ENCODE results near the gene NR6A1.

The NR6A1 gene

DNA sequence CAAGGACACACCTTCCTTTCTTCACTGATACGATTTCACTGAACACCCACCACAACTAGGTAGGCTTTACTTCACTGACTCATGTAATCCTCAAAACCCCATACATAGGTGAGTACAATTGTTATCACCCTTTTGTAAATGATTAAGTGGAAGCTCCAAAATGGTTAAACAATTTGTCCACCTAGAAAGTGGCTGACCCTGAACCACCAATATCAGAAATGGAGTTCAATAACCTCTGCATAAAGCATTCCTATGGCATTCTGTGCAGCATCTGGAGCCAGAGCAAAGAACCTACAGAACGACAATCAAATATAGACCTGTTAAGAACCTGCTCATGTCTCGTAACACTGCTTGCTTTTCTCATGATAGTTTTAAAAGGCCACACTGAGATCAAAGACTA lies 213.2 kb downstream of the NR6A1 start:
- no peak for DNase-seq

DNA sequence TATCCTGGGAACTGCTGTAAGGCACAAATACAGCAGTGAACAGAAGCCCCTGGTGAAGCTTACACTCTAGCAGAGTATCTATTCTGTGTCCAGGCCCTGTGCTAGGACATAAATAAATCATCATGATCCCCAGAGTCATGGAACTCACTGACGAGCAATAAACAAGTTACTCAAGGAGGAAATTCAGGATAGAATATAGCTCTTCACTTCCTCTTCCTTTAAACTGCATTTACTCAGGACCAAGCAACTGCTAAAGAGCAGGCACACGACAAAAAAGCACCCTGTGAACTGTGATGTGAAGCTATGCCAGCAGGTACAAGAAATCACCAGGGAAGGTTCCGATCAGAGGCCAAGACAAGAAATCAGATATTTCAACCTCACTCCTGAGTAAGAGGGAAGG lies 216.1 kb downstream of the NR6A1 start:
- no peak for DNase-seq

DNA sequence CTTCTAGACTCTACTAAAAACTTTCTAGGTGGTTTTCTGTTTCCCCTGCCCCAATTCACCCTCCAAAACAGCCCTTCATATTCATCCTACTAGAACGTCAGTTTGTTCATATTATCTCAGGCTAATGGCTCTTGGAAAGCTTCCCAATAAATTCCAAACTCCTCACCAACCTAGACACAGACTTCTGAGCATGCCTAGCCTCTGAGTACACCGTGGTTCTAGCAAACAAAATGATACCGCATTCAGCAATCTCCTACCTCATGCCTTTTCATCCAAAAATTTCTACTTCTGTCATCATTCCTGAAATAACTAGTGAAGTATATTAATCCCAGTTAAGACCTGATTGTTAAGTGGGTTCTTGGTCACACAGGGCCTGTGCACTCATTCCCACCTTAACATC lies 217.4 kb downstream of the NR6A1 start:
- no peak for DNase-seq

DNA sequence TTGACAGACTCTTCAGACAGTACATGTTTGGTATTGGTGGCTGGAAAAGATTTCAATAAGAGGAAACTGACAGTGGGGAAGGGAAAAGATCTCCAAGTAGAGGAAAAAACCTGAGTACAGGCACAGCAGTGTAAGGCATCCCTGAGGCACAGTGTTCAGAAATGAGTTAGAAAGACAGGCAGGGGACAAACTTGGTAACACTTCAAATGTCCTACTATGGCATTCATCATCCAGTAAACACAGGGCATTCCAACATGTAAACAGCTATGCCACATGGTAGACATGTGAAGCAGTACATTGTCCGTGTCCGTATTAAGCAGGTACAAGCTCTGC lies 218.9 kb downstream of the NR6A1 start:
- no peak for DNase-seq

DNA sequence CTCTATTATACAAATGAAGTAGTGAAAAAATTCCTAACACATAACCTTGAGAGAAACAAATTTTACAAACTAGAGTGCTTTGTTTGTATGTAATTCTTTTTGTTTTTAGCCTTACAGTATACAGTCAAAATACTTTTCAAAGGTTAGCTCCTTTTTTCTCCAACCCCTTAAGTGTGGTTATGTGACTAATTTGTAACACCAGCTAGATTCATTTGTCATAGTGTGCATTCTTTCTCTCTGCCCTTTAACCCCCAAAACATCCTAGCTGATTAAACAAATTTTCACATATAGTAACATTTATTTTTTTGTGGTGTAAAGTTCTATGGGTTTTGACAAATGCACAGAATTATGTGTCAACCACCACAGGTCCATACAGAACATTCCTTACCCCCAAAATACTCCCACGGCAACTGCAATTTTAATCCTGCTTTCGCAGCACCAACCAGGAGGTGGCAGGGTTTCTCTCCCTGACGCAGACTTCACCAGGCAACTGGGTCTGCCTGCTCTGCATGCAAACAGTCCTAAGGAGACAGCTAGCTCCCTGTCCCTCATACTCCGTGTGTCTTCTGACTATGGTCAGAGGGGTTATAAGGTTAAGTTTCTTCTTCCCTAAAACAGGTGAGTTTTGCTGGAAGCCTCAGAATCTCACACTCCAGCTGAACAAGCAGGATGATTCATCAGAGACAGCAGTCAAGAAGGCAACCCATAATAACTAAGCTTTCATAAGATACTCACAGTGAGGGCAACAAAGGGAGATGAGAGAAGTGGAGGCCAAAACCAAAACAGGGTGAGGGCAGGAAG lies 219.4 kb downstream of the NR6A1 start:
- peak; percentile 26 for DNase-seq

DNA sequence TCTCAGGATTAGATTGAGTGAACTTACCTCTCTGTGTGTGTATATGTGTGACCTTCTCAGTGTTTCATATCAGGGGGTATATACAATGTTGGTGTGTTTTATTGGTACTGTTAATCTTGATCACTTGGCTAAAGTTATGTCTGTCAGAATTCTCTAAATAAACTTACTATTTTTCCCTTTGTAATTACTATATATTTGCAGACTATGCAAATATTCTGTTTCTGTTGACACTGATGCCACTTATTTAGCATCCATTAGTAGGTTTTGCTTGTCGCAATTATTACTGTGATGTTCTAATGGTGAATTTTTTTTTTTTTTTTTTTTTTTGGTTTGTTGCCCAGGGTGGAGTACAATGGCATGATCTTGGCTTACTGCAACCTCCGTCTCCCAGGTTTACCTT lies 221.0 kb downstream of the NR6A1 start:
- no peak for DNase-seq

DNA sequence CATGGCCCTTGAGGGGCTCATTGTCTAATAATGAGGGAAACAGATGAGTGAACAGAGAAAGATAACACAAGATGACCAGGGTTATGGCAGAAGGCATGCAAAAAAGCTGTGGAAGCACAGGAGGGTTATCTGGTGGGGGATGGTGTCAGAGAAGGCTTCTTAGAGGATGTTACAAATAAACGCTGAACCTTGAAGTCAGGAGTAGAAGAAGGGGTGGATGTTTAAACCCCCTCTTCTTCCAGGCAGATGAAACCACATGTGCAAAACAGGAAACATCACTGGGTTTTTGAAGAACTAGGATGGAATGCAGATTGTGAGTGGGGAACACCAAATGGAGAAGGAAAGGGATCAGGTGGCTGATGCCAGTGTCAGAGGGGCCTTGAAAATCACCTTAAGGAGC lies 222.1 kb downstream of the NR6A1 start:
- DNase-seq = no peak

DNA sequence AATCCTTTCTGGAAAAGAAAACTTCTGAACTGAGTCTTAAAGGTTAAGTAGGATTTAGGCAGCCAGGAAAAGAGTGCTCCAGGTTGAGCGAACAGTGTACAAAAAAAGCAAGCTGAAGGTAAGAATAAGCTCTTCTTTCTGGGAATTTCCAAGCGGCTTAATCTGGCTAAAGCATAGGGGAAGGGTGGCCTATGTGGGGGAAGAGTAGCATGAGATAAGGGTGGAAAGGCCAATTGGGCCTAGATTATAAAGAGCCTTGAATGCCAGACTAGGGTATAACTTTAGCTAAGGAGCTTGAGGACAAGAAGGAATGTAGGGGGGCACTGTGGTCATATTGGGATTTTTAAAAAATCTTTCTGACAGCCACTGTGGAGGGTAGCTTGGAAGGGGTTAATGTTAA lies 226.6 kb downstream of the NR6A1 start:
- no peak for DNase-seq

DNA sequence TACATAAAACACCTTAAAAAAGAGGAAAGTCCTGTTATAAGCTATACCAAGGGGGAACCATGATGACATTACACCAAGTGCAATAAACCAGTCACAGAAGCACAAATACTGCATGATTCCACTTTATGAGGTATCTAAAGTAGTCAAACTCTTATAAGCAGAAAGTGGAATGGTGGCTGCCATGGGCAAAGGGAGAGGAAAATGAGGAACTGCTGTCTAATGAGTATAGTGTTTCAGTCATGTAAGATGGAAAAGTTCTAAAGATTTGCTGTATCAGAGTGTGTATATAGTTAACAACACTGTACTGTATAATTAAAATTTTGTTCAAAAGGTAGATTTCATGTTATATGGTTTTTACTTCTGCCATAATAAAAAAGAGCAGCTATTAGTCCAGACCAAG lies 229.3 kb downstream of the NR6A1 start:
- no peak for DNase-seq

DNA sequence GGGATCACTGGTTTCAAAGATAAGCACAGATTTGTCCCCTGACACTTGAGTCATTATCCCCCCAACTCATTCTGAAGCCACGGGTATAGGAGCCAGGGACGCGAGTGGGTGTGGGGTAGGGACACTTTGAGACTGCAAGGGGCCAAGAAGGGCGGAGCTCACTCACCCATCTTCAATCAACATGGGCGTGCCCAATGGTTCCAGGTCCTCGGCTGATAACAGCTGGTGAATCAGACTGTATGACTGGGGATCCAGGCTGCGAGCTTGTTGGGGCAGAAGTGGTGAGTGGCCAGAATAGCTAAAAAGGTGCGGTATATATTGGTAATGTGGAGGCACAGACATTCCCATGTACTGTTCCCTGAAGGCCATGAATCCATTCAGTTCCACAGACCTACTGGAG lies 233.2 kb downstream of the NR6A1 start:
- no peak for DNase-seq

DNA sequence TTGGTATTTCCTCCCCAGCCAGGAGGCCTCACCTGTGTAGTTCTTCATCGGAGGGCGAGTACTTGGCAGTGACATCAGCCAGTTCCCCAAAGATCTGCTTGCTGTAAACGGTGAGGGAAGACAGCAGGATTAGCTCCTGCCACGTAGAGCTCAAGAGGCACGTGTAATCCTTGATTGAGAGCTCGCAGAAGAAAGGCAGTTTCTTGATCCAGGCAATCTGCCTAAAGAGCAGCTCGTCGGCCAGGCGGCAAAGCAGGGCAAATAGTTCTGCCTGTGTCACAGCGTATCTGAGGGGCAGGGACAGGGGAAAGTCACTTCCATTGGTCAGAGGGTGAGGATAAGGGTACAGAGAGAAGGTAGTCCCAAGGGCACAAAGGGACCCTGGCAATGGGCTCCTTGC lies 235.3 kb downstream of the NR6A1 start:
- no peak for DNase-seq

DNA sequence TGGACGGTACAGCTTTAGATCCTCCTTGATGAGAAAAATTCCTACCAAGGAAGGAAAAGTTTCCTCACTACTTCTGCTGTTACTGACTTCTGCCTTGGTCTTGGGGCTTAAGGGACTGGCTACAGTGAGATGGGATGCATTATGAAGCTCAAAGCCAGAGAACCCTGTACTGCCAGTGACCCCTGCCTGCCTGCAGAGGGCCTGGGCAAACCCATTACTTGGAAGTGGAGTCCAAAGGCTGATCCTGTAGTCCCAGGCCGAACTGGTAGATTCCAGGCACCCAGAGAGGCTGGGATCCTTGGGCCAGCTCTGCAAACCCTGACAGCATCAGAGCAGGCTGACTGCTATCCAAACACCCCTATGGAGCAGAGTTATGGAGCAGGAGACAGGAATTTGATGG lies 238.2 kb downstream of the NR6A1 start:
- no peak for DNase-seq

DNA sequence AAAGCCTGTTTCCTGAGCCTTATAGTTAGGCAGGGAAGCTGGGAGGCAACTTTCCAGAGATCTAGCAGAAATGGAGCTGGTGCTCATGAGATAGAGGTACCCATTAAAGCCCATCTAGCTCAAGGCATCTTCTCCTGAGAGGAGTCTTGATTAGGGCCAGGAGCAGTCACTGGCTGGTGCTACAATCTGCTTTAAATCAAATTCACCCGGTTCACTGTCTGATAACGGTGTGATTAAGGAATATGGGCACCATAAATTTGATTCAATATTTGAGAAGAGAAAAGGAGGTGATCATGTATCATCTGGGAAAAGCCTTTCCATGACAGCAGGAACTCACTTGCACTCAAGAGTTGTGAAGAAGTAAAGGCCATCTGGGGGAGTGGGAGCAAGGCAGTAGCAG lies 240.0 kb downstream of the NR6A1 start:
- DNase-seq = no peak

DNA sequence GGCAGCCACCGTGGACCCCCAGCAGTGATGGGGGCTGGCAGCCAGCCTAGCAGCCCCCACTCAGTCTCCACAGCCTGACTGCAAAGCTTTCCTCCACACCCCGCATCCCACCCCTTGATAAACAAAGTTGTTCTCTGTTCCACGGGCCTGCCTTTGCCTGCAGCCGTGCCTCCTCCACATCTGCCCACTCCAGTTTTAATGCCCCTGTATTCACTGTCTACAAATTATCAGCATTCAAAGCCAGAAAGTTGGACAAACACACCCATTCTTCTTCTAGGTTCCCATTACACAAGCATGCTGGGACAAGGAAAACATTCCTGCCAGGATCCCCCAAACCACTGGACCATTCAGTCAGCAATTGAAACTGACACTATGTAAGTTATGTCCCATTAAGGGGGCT lies 240.9 kb downstream of the NR6A1 start:
- DNase-seq = no peak

DNA sequence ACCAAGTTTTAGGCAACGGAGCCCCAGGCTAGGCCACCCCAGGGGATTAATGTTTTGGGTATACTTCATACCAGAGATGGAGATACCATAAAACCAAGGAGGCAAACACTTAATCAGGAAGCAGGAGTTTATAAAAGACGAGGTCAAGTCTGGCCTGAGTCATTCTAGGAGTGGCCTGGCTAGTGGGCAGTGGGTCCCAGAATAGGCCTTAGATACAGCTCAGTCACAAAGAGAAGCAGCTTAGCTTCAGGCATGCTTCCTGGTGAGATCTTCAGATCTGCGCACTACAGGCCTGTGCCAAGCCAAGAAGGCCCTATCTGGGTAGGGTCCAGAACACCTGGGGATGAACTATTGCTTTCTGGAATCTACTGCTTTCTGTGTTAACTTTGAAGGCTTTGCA lies 243.3 kb downstream of the NR6A1 start:
- DNase-seq = no peak

DNA sequence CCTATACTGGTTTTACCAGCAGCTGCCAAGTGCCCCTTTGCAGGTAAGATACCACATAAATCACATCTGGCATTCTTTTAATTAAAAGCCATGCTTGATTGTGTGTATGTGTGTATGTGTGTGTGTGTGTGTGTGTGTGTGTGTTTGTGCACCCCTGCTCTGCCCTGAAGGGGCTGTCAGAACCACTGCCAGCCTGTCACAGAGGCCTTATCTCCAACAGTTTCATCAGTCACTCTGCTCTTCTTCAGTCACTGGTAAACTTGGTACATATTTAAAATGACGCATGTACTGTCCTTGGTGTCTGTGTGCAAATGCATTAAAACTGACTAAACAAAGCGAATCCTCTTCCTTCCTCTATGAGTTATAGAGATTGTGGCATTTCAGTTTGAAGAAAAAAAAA lies 244.9 kb downstream of the NR6A1 start:
- DNase-seq = no peak

DNA sequence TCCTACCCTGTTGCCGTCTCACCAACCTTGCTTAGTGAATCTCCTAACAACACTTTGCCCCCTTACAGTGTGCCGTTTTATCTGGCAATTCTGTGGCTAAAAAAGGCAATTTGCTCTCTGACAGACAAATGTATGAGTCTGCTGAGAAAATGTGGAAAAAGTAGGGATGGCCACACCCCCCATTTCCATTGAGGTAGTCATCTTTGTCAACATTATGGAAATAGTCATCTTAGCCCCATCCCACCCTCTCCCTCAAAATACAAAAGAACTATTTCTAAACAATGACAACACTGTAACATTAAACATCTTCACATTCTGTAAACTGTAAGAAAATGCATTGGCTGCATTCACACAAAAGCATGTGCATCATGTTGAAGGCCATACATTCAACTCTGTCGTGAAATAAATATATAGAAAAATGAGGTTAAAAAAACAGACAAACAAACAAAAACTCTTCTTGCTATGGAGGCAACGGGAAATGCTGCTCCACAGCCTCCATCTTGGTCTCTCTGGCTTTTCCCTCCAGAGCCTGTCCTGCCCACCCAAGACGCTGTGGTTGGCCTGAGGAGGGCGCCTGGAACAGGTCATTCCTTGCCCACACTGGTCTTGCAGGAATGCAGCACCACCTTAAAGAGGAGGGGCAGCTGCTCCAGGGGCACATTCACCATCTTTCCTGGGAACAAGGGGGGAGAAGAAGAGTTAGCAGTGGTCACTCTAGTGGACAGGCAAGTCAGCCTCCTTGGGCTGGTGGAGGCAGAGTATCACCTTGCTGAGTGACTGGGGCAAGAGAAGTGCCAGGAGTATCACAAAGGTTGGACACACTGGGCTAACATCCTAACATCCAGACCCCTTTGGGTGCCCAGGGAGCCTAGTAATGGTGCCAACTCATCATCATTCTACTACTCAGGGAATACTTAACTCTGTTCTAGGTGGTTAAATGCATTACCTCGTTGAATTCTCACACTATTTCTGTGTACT lies 248.7 kb downstream of the NR6A1 start:
- DNase-seq = no peak

DNA sequence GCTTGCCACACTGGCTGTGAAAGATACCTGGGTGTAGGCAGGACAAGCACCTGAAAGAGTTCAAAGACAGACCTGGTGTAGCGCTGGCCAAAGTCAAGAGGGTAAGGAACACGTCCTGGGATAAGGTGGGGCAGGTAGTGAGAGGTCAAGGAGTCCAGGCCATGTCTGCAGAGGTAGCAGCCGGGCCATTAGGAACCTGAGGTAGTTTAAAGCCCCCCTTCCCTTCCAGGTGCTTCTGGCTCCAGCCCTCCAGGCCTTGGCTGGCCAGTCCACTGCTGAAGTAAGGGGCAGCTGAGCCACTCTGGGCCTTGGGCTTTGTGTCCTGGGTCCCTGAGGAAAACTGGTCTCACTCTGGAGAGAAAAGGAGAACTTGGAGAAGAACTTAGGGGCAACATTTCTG lies 250.0 kb downstream of the NR6A1 start:
- DNase-seq = no peak

DNA sequence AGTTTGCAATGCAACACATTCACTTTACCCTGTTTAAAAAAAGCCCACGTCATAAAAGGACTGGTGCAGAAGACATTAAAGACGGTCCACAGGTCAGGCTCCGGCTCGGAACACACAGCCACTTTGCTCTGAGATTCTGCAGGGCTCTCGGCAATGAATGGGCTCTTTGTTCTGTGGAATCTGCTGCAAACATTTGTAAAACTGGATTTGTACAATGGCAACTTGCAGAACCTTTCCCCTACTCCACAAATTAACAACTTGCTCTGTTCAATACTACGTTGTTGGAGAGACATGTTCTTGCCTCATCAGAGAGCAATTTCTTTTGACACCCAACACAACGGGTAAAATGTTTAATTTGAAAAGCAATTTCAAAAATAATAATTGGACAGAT lies 250.9 kb downstream of the NR6A1 start:
- no peak for DNase-seq

DNA sequence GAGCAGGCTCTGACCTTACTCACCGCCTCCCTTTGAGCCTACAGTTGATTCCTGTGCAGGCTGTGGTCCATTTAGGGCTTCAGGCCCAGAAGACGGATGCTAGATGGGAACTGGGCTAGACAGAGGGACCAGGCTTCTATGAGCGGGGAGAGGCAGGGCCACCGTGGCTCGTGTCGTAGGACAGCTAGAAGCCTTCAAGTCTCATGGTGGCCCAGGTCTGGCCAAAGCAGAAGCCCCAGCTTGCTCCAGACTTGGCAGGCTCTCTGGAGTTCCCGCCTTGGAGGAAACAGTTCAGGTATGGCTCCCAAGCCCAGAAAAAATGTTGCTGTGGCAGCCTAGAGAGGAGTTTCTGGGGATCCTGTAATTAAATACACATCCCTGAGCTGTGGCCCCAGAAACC lies 253.0 kb downstream of the NR6A1 start:
- DNase-seq = no peak

DNA sequence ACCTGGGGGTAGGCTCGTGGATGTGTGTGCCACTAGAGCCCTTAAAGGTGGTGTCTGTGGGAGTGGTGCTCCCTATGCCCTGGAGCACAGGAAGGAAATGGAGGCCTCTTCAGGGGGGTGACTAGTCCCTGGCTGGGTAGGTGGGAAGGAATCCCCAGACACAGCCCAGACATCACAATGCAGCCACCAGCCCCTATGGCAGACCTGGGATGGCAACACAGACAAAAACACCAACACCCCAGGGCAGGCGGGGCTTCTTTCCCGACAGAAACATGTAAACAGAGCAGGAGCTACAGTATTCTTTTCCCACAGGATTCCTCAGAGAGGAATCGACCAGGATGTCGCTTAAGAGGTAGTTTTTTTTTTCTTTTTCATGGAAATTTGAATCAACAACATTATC lies 253.5 kb downstream of the NR6A1 start:
- no peak for DNase-seq

DNA sequence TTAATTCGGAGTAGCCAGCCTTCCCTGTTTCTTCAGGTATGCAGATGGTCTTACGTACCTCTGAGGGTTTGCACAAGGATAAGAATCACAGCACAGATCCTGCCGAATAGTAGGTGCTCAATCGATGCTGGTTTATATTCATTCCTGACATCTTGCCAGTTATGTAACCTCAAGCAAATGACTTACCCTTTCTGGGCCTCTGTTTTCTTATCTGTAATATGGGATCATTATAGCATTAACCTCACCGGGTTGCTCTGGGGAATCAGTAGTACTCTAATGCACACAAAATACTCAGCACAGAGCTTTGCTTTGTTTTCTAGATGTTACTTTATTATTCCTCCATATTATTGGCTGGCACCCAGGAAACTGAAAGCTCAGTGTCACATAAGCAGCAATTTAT lies 256.2 kb downstream of the NR6A1 start:
- no peak for DNase-seq

DNA sequence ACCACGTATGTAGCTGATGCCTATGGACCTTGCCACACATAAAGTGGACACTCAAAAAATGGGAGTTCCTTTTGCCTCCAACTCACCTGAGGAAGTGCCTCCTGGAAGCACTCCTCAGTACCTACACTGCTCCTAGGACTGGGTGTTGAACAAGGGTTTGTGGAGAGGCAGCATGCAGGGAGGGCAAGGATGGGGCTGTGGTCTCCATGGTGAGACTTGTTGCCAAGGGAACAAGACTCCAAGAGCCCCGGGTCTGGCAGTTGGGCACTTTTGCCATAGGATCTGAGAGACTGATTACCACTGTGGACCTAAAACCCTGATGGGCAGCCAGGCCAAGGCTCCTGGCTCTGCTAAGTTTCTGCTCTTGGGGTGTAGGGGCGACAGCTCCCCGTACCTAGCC lies 257.0 kb downstream of the NR6A1 start:
- DNase-seq = no peak

DNA sequence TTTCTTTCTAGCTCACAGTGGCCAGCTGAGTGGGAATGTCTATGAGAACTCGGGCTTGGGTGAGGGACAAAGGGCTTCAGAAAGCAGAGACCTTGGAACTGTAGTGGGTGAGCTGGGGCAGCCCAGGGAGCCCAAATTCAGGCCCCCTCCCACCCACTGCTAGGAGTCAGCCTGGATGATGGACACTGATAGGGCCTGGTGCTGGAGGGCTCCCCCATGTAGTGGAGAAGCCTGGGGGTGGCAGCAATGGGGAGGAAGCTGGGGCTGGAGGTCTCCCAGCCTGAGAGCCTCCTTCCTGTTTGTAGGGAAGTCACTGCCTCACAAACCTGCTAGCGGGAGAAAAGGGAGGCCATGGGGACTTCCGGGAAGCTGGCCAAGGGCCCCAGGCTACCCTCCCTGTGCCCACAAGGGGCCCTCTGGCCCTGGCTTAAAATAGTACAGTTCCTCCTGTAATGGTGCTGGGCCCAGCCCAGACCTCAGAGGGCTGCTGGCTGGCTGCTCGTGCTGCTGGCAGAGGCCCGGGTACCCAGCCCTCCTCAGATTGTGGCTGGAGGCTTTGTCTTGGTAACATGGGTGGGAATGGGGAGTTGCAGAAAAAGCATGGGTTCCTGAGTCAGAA lies 257.6 kb downstream of the NR6A1 start:
- DNase-seq = no peak

Measured in NCI-H1105 (cell line).